ENCODE results near the gene ASAP3. TPM values are rescaled to one million over a fixed set of nuclear protein-coding genes. Genes with fewer than 3 reads are reported as not detected.

Gene ASAP3
- total and polyA plus RNA-seq, 2 experiments from 2014 or later: 28.0 to 98.2 TPM

DNA sequence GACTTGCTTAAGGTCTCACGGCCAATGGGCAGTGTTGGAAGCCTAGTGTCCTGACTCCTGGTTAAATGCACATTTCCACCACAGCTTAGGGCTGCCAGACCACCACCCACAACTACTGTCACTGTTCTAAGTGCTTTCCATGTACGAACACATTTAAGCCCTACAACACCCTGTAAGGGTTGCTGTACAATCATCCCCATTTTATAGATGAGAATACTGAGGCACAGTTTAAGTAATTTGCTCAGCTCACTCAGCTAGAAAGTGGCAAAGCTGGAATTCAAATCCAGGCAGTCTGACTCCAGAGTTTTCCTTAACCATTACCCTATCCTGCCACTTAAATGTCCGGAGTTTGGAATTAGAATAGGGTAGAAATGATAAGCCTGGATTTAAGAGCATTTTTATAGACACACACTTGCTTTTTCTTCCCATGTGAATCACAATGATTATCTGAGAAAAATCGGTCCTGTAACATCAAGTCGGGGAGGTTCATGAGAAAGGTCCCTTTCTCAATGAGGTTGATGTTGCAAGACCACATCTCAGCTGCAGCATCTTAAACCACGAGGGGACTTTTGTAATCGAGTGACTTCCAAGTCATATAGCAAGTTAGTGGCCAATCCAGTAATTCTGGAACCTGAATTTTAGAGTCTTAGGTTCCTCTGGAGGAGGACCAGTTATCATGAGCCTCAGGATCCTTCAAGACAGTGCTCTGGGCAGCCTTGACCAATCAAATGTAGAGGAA lies 38.4 kb upstream of the ASAP3 start:
- H3K9me3 Mint-ChIP-seq: no peaks in the 10 kb centered on the region
- Histone ChIP-seq H4K20me1 (replicated peaks; ENCODE audit: insufficient read depth) (no peaks in the 10 kb centered on the region; the same call in 1 of the 2 replicates), H2AFZ (no peak overlapping the region)

More for the DNA sequence above, 38.4 kb upstream of the ASAP3 start:
- Mint-ChIP-seq H3K4me1 (peaks cover 15% of the 10 kb centered on the region), H3K4me3 (no peak overlapping the region), H3K27ac (no peak overlapping the region), H3K36me3 (ENCODE audit: low read depth) (peaks cover 27% of the 10 kb centered on the region), H3K27me3 (ENCODE audit: insufficient read depth, low read depth, poor library complexity) (peaks cover 13% of the 10 kb centered on the region)
- no peaks in the 10 kb centered on the region for H3K79me2 ChIP-seq (replicated peaks; ENCODE audit: insufficient read depth)
- H3K27ac ChIP-seq (ENCODE audit: low read depth): no peak overlapping the region
- no peak overlapping the region for H3K4me3 ChIP-seq
- H3K4me1 ChIP-seq (ENCODE audit: insufficient read depth): peaks cover 20% of the 10 kb centered on the region
- TF ChIP-seq, protein P1, sequence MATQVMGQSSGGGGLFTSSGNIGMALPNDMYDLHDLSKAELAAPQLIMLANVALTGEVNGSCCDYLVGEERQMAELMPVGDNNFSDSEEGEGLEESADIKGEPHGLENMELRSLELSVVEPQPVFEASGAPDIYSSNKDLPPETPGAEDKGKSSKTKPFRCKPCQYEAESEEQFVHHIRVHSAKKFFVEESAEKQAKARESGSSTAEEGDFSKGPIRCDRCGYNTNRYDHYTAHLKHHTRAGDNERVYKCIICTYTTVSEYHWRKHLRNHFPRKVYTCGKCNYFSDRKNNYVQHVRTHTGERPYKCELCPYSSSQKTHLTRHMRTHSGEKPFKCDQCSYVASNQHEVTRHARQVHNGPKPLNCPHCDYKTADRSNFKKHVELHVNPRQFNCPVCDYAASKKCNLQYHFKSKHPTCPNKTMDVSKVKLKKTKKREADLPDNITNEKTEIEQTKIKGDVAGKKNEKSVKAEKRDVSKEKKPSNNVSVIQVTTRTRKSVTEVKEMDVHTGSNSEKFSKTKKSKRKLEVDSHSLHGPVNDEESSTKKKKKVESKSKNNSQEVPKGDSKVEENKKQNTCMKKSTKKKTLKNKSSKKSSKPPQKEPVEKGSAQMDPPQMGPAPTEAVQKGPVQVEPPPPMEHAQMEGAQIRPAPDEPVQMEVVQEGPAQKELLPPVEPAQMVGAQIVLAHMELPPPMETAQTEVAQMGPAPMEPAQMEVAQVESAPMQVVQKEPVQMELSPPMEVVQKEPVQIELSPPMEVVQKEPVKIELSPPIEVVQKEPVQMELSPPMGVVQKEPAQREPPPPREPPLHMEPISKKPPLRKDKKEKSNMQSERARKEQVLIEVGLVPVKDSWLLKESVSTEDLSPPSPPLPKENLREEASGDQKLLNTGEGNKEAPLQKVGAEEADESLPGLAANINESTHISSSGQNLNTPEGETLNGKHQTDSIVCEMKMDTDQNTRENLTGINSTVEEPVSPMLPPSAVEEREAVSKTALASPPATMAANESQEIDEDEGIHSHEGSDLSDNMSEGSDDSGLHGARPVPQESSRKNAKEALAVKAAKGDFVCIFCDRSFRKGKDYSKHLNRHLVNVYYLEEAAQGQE (IDR thresholded peaks at IDR 0.05; ENCODE audit: unreplicated experiment): no peak
- TF ChIP-seq JUNB (IDR thresholded peaks at IDR 0.05; ENCODE audit: unreplicated experiment): no peak
- TF ChIP-seq ZNF114 (CRISPR knock-in tag; IDR thresholded peaks at IDR 0.05): no peak
- TF ChIP-seq STAT1 (IDR thresholded peaks at IDR 0.05; ENCODE audit: unreplicated experiment): no peak
- TF ChIP-seq, protein P2, sequence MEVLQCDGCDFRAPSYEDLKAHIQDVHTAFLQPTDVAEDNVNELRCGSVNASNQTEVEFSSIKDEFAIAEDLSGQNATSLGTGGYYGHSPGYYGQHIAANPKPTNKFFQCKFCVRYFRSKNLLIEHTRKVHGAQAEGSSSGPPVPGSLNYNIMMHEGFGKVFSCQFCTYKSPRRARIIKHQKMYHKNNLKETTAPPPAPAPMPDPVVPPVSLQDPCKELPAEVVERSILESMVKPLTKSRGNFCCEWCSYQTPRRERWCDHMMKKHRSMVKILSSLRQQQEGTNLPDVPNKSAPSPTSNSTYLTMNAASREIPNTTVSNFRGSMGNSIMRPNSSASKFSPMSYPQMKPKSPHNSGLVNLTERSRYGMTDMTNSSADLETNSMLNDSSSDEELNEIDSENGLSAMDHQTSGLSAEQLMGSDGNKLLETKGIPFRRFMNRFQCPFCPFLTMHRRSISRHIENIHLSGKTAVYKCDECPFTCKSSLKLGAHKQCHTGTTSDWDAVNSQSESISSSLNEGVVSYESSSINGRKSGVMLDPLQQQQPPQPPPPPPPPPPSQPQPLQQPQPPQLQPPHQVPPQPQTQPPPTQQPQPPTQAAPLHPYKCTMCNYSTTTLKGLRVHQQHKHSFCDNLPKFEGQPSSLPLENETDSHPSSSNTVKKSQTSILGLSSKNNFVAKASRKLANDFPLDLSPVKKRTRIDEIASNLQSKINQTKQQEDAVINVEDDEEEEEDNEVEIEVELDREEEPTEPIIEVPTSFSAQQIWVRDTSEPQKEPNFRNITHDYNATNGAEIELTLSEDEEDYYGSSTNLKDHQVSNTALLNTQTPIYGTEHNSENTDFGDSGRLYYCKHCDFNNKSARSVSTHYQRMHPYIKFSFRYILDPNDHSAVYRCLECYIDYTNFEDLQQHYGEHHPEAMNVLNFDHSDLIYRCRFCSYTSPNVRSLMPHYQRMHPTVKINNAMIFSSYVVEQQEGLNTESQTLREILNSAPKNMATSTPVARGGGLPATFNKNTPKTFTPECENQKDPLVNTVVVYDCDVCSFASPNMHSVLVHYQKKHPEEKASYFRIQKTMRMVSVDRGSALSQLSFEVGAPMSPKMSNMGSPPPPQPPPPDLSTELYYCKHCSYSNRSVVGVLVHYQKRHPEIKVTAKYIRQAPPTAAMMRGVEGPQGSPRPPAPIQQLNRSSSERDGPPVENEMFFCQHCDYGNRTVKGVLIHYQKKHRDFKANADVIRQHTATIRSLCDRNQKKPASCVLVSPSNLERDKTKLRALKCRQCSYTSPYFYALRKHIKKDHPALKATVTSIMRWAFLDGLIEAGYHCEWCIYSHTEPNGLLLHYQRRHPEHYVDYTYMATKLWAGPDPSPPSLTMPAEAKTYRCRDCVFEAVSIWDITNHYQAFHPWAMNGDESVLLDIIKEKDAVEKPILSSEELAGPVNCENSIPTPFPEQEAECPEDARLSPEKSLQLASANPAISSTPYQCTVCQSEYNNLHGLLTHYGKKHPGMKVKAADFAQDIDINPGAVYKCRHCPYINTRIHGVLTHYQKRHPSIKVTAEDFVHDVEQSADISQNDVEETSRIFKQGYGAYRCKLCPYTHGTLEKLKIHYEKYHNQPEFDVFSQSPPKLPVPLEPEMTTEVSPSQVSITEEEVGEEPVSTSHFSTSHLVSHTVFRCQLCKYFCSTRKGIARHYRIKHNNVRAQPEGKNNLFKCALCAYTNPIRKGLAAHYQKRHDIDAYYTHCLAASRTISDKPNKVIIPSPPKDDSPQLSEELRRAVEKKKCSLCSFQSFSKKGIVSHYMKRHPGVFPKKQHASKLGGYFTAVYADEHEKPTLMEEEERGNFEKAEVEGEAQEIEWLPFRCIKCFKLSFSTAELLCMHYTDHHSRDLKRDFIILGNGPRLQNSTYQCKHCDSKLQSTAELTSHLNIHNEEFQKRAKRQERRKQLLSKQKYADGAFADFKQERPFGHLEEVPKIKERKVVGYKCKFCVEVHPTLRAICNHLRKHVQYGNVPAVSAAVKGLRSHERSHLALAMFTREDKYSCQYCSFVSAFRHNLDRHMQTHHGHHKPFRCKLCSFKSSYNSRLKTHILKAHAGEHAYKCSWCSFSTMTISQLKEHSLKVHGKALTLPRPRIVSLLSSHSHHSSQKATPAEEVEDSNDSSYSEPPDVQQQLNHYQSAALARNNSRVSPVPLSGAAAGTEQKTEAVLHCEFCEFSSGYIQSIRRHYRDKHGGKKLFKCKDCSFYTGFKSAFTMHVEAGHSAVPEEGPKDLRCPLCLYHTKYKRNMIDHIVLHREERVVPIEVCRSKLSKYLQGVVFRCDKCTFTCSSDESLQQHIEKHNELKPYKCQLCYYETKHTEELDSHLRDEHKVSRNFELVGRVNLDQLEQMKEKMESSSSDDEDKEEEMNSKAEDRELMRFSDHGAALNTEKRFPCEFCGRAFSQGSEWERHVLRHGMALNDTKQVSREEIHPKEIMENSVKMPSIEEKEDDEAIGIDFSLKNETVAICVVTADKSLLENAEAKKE (CRISPR knock-in tag; IDR thresholded peaks at IDR 0.05): no peak
- TF ChIP-seq, protein P3, sequence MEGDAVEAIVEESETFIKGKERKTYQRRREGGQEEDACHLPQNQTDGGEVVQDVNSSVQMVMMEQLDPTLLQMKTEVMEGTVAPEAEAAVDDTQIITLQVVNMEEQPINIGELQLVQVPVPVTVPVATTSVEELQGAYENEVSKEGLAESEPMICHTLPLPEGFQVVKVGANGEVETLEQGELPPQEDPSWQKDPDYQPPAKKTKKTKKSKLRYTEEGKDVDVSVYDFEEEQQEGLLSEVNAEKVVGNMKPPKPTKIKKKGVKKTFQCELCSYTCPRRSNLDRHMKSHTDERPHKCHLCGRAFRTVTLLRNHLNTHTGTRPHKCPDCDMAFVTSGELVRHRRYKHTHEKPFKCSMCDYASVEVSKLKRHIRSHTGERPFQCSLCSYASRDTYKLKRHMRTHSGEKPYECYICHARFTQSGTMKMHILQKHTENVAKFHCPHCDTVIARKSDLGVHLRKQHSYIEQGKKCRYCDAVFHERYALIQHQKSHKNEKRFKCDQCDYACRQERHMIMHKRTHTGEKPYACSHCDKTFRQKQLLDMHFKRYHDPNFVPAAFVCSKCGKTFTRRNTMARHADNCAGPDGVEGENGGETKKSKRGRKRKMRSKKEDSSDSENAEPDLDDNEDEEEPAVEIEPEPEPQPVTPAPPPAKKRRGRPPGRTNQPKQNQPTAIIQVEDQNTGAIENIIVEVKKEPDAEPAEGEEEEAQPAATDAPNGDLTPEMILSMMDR (conservative IDR thresholded peaks at IDR 0.05; ENCODE audit: low read depth in 2 of 2): no peak
- TF ChIP-seq EZH2phosphoT487 (IDR thresholded peaks at IDR 0.05; ENCODE audit: unreplicated experiment): no peak
- TF ChIP-seq, protein P4, sequence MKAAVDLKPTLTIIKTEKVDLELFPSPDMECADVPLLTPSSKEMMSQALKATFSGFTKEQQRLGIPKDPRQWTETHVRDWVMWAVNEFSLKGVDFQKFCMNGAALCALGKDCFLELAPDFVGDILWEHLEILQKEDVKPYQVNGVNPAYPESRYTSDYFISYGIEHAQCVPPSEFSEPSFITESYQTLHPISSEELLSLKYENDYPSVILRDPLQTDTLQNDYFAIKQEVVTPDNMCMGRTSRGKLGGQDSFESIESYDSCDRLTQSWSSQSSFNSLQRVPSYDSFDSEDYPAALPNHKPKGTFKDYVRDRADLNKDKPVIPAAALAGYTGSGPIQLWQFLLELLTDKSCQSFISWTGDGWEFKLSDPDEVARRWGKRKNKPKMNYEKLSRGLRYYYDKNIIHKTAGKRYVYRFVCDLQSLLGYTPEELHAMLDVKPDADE (IDR thresholded peaks at IDR 0.05): no peak
- no peak for TF ChIP-seq POLR2AphosphoS5 (IDR thresholded peaks at IDR 0.05; ENCODE audit: low read depth)
- TF ChIP-seq ZNF331 (CRISPR knock-in tag; IDR thresholded peaks at IDR 0.05; ENCODE audit: low read depth): no peak
- no peak for TF ChIP-seq EZH2 (IDR thresholded peaks at IDR 0.05; ENCODE audit: low read depth, unreplicated experiment)
- TF ChIP-seq CREB1 (CRISPR knock-in tag; IDR thresholded peaks at IDR 0.05; ENCODE audit: low read depth): no peak
- no peak overlapping the region for H3K4me2 ChIP-seq
- no peak for ATAC-seq
- no peaks in the 10 kb centered on the region for H3K9me2 ChIP-seq (ENCODE audit: insufficient read depth)
- H3K36me3 ChIP-seq (ENCODE audit: insufficient read depth): no peaks in the 10 kb centered on the region
- no peaks in the 10 kb centered on the region for H3F3A ChIP-seq (replicated peaks; ENCODE audit: low read depth)
- DNase-seq (ENCODE audit: low spot score): no peak
- H3K27me3 ChIP-seq (ENCODE audit: insufficient read depth): no peaks in the 10 kb centered on the region
